T-helper 17 cell (primary cell): ENCODE data around the gene ROGDI. TPM values are rescaled to one million over a fixed set of nuclear protein-coding genes. Genes with fewer than 3 reads are reported as not detected.

Experiments used
- ATAC-seq: fragments of 150-1000 bp; cut with Tn5 transposase; 2 replicates; pipeline ENCODE4 v1.10.0; 2021; ENCODE audit warnings: mild to moderate bottlenecking, moderate library complexity
- DNase-seq, 3 donors: peaks; one replicate each; pipeline versions ENCODE4 v3.0.0 to v3.0.0-alpha.2; 2020 to 2021
- H3K9me3 ChIP-seq: one replicate; pipeline ENCODE4 v1.7.0; 2013; ENCODE audit warnings: low read length, mild to moderate bottlenecking; ENCODE audit not compliant: control insufficient read depth, poor library complexity, severe bottlenecking
- H3K27ac Mint-ChIP-seq: one replicate; pipeline ENCODE4 v1.8.0; 2022; ENCODE audit warnings: mild to moderate bottlenecking, moderate library complexity, mixed read lengths
- H3K27me3 Mint-ChIP-seq: one replicate; pipeline ENCODE4 v1.8.0; 2022; ENCODE audit warnings: mixed read lengths
- H3K36me3 Mint-ChIP-seq: one replicate; pipeline ENCODE4 v1.8.0; 2022; ENCODE audit warnings: low read depth, mixed read lengths
- H3K4me1 Mint-ChIP-seq: one replicate; pipeline ENCODE4 v1.8.0; 2022; ENCODE audit warnings: mild to moderate bottlenecking, mixed read lengths
- H3K4me3 Mint-ChIP-seq: one replicate; pipeline ENCODE4 v1.8.0; 2022; ENCODE audit warnings: mild to moderate bottlenecking, moderate library complexity, mixed read lengths
- total RNA-seq, 4 donors: library from RNA in 2 of 4; stranded (reverse) in 2 of 4; gene quantifications; one replicate each; pipeline ENCODE4 v1.2.3 and lab custom pipeline; 2022 to 2026

Gene ROGDI
- total RNA-seq, 2 donors from 2014 or later: 15.0 to 21.2 TPM

DNA sequence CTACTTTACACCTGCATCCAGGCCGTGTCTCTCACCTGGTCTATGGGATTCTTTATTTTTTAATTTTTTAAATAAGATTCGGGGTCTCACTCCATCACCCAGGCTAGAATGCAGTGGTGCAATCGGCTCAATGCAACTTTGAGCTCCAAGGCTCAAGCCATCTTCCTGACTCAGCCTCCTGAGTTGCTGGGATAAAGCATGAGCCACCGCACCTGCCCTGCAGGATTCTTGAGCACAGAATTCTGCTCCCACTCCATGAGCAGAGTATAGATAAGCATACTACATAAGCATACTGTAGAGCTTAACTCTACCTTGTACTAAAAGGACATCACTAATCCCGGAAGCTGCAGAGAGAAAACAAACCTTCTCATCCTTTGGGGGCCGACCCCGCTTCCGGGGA lies 29.2 kb upstream of the ROGDI start:
- Mint-ChIP-seq H3K4me1 (peaks cover 10% of the 10 kb centered on the region), H3K27me3 (no peaks in the 10 kb centered on the region), H3K4me3 (no peak overlapping the region), H3K27ac (peak overlapping the region; percentile 71), H3K36me3 (peaks cover 9% of the 10 kb centered on the region)
- no peak for ATAC-seq
- DNase-seq: no peak
- no peaks in the 10 kb centered on the region for H3K9me3 ChIP-seq

DNA sequence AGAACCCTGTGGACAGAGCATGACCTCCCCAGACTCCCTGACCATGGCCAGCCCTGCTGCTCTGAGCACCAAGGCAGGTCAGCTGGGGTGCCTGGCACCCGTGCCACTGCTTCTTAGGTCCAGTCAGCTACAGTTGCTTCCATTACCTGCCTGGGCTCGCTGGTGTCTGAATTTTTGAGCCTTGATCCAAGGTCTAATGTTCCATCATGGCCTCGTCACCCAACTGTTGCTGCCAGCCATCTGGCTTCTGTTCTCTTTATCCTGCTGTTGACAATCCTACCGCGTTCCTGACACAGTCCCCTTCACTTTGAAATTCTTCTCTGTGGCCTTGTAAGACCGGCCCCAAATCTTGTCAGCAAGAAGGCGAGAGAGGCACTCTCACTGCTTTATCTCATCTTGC lies 28.0 kb upstream of the ROGDI start:
- Mint-ChIP-seq H3K27ac (peak overlapping the region; percentile 71), H3K27me3 (no peaks in the 10 kb centered on the region), H3K4me1 (peaks cover 8% of the 10 kb centered on the region), H3K4me3 (no peak overlapping the region), H3K36me3 (peaks cover 9% of the 10 kb centered on the region)
- H3K9me3 ChIP-seq: no peaks in the 10 kb centered on the region
- ATAC-seq (no peak), DNase-seq (no peak)

DNA sequence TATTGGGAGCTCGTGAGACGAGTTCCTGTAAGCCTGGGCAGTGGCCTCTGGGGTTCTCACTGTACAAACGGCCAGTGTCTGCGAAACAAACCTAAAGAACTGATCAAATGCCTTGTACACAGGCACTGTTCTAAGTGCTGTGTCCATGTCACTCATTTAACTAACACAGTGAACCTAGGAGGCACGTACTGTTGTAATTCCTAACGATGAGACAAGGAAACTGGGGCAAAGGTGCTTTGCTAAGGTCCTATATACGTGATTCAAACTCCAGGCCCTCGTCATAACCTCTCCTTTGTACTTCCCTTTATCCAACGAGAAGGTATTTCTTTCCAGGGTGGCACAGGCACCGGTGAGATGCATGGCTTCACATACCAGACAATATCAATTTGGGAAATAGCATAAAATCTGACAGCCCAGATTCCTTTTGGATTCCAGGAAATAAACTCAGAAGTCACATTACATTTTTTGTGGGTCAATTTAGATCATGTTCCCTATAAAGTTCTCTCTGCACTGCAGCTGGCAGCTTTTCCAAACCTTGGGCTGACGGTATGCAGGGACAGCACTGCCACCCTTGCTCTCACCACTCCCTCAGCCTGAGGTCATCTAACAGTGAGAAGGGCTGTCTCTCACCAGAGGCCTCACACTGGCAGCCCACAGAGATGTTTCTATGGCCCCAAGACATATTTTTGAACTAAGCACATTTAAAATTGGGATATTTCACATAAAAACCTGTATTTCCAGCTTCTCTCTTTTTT lies 26.3 kb upstream of the ROGDI start:
- Mint-ChIP-seq H3K27me3 (no peaks in the 10 kb centered on the region), H3K4me3 (no peak overlapping the region), H3K4me1 (peaks cover 15% of the 10 kb centered on the region), H3K27ac (no peak overlapping the region), H3K36me3 (peaks cover 15% of the 10 kb centered on the region)
- no peak for ATAC-seq
- H3K9me3 ChIP-seq: no peaks in the 10 kb centered on the region
- no peak for DNase-seq

DNA sequence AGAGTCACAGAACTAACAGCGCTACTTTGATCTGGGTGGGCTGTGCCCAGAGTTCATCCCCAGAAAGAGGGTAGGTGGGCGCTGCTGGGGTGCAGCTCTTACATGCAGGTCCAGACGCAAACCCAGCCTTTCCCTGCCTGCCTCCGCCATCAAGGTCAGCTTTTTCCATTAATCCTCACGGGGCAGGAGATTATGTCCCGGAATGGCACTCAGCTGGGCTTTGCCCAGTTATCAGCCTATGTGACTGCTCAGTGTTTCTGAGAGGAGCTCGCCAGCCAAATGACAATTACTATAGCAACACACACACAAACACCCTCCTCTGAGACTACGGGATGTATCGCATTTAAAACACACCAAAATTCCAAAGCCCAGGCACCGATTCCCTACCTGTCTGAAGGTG lies 24.5 kb upstream of the ROGDI start:
- H3K4me1 Mint-ChIP-seq: peaks cover 15% of the 10 kb centered on the region
- DNase-seq (no peak), ATAC-seq (no peak)
- H3K27ac Mint-ChIP-seq: no peak overlapping the region
- no peaks in the 10 kb centered on the region for H3K27me3 Mint-ChIP-seq
- H3K36me3 Mint-ChIP-seq: peaks cover 15% of the 10 kb centered on the region
- H3K4me3 Mint-ChIP-seq: no peak overlapping the region
- H3K9me3 ChIP-seq: no peaks in the 10 kb centered on the region

DNA sequence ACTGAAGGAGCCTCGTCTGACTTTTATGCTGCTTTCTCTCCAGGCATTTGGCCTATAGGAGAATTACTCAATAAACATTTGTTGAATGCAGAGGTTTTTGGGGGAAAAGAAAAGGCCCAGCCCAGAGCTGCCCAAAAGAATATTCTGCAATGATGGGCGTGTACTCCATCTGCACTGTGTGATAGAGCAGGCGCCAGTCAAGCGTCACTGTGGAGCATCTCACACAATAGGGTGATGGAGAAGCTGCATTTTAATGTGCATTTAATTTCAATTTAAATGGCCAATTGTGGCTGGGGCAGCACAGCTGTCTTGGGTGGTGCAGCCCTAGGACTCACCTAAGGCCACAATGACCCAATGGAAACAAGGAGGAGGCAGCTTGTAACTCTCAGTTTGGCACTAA lies 24.1 kb upstream of the ROGDI start:
- Mint-ChIP-seq H3K4me1 (peaks cover 15% of the 10 kb centered on the region), H3K27ac (no peak overlapping the region)

DNA sequence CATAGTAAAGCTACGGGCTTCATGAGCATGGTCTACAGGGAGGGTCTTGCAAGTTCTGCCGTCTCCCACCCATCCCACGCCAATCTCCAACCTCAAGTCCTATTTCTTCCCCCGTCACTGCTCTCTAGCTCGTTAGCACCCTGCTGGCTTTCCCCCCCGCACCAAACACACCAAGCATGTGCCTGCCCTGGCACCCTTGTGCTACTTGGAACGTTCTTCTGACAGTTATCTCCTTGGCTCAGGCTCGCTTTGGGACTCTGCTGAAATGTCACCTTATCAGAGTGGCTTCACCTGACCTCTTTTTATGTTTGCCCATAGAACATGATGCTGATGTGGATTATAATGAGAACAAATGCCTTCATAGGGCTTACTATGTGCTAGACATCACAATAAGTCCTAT lies 22.8 kb upstream of the ROGDI start:
- no peak overlapping the region for H3K4me3 Mint-ChIP-seq
- ATAC-seq: no peak

More for the DNA sequence above, 24.1 kb upstream of the ROGDI start:
- no peak overlapping the region for H3K4me3 Mint-ChIP-seq
- H3K36me3 Mint-ChIP-seq: peaks cover 15% of the 10 kb centered on the region
- no peaks in the 10 kb centered on the region for H3K9me3 ChIP-seq
- H3K27me3 Mint-ChIP-seq: no peaks in the 10 kb centered on the region
- no peak for ATAC-seq
- DNase-seq: no peak

DNA sequence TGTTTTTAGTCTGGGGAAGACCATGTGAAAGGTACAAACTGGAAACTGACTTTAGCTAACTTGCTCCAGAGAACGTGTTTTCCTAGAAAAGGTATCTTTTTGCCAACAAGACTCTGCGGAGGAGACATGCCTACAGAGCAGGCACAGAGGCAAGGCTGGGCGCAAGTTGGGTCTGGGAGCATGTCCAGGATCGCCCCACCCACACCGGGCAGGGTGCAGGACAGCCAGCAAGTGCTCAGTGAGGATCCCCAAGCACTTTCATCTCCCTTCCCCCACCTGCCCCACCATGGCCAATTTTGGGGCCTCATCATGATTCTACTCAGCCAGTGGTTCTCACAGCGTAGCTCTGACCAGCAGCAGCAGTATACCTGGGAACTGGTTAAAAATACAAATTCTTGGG lies 18.2 kb upstream of the ROGDI start:
- ATAC-seq (no peak), DNase-seq (no peak)
- Mint-ChIP-seq H3K36me3 (peaks cover 16% of the 10 kb centered on the region), H3K27me3 (no peaks in the 10 kb centered on the region), H3K27ac (no peak overlapping the region), H3K4me3 (no peak overlapping the region), H3K4me1 (peaks cover 11% of the 10 kb centered on the region)
- no peaks in the 10 kb centered on the region for H3K9me3 ChIP-seq

More for the DNA sequence above, 22.8 kb upstream of the ROGDI start:
- DNase-seq: no peak
- peaks cover 8% of the 10 kb centered on the region for H3K4me1 Mint-ChIP-seq
- H3K9me3 ChIP-seq: no peaks in the 10 kb centered on the region
- H3K36me3 Mint-ChIP-seq: peaks cover 6% of the 10 kb centered on the region
- H3K27ac Mint-ChIP-seq: peak overlapping the region; percentile 63
- H3K27me3 Mint-ChIP-seq: no peaks in the 10 kb centered on the region

DNA sequence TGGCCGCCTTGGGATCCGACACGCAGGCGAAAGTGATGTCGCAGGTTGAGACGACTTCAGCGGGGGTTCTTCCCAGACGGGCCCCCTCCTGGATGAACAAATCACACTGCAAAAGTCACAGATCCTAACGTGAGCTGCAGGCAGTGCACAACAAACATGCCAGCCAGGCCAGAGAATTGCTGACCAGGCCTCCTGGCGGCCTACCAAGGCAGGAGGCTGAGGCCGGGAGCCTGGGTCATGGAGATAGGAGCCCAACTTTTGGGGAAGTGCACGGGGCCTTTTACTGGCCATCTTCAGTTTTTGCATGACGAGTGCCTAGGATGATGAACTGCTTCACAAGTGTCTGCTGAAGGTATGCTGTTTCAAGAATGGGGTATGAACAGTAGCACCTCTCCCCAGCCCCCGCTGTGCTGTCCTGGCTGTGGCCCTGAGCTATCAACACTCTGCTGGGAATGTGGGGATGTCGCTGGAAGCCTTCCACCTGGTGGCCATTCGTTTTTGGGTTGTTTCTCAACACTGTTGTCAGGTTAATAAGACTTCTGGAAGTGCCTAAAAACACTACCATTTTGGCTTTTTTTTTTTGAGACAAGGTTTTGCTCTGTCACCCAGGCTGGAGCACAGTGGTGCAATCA lies 12.2 kb upstream of the ROGDI start:
- ATAC-seq: no peak
- Mint-ChIP-seq H3K4me1 (peaks cover 3% of the 10 kb centered on the region), H3K36me3 (peaks cover 12% of the 10 kb centered on the region), H3K27me3 (no peaks in the 10 kb centered on the region), H3K4me3 (no peak overlapping the region), H3K27ac (no peak overlapping the region)
- no peak for DNase-seq
- H3K9me3 ChIP-seq: no peaks in the 10 kb centered on the region

DNA sequence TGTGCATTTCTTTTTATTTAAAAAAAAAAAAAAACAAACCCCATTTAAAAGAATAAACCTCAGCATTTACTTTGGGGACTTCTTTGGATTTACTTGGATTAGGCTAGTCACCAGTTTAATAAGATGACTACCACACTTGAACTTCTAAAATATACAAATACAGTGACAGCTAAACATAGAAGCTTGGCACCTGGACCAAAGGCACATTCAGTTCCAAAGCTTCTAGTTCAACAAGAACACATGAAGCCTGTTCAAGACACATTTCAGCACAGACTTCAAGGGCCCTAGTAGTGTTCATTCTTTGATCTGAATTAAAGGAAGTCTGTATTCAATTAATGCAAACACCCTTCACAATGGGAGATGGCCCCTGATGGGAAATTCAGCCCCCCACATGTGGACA lies 11.6 kb upstream of the ROGDI start:
- H3K4me1 Mint-ChIP-seq: peaks cover 3% of the 10 kb centered on the region
- DNase-seq: no peak
- H3K36me3 Mint-ChIP-seq: peaks cover 12% of the 10 kb centered on the region
- ATAC-seq: no peak
- H3K4me3 Mint-ChIP-seq: no peak overlapping the region
- H3K27ac Mint-ChIP-seq: peak overlapping the region; percentile 11
- H3K27me3 Mint-ChIP-seq: no peaks in the 10 kb centered on the region
- H3K9me3 ChIP-seq: no peaks in the 10 kb centered on the region

DNA sequence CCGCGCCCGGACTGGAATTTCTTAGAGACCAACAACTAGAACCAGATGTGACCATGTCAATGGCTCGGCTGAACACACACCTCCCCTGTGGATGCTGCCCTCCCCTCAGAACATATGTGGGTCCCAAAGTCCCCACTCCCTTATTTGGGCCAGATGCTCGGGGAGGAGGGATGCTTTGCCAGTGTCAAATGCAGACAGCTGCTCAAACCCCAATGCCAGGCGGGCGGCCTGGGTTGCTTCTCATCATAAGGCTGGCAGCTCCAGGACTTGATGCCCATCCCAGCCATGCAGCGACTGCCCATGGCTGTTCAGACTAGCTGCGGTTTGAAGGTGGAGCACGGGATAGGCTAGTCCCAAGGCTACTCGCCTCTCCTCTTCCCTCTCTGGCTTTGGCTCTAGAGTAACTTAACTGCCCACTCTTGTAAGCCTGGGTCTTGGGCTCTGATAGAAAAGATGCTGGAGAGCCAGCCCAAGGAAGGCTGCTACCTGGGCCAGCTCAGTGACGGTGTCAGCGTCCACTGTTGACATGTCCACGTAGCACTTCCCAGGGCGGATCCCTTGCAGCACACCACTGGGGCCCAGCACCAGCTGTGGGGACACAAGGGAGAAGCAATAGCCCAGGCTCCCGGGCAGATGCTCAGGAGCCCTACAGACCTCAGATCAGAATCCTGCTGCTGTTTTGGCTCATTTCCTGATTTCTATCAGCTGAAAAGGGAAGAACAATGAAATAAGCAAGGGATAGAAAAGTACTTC lies 11.0 kb upstream of the ROGDI start:
- H3K4me1 Mint-ChIP-seq: no peaks in the 10 kb centered on the region
- no peaks in the 10 kb centered on the region for H3K9me3 ChIP-seq
- peaks cover 7% of the 10 kb centered on the region for H3K36me3 Mint-ChIP-seq
- DNase-seq (no peak), ATAC-seq (no peak)
- H3K27me3 Mint-ChIP-seq: no peaks in the 10 kb centered on the region
- peak overlapping the region; percentile 11 for H3K27ac Mint-ChIP-seq
- H3K4me3 Mint-ChIP-seq: no peak overlapping the region

DNA sequence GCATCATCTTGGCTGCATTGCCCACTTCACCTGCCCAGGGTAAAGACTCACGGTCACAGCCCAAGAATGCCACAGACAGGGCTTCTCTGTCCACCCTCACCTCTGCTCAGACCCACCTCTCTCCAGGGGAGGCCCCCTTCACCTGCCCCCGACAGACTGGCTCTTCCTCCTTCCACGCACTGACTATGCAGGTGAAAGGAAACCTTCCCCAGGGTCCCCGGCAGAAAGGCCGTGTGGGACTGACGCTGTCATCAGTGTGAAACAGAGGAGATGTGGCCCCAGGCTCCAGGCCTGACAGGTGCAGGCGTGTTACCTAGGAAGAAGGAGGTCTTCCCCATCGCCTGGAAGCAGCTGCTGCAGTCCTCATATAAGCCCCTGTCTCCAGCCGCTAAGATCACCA lies 9.3 kb upstream of the ROGDI start:
- H3K4me1 Mint-ChIP-seq: no peaks in the 10 kb centered on the region
- H3K27me3 Mint-ChIP-seq: no peaks in the 10 kb centered on the region
- no peak overlapping the region for H3K4me3 Mint-ChIP-seq
- H3K9me3 ChIP-seq: no peaks in the 10 kb centered on the region
- DNase-seq (no peak), ATAC-seq (no peak)
- no peak overlapping the region for H3K27ac Mint-ChIP-seq
- H3K36me3 Mint-ChIP-seq: peaks cover 4% of the 10 kb centered on the region

DNA sequence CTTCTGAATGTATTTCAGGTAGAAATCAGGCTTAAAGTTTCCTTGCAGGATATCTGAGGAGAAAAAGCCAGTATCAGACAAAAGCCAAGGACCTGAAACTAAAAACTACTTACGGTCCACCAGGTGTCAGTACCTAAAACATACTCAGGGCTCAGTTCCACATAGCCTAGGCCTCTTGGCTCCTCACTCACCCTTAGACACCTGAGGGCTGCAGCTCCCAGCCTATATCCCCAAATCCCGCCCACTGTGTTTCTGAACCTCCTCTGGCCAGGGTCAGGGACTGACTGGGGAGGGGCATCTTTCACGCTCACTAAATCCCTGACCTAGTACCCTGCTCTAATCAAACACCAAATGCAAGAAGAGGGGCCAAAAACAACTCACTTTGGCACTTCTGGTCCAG lies 8.8 kb upstream of the ROGDI start:
- H3K27me3 Mint-ChIP-seq: no peaks in the 10 kb centered on the region
- peaks cover 4% of the 10 kb centered on the region for H3K36me3 Mint-ChIP-seq
- H3K9me3 ChIP-seq: no peaks in the 10 kb centered on the region
- DNase-seq: no peak
- no peak overlapping the region for H3K4me3 Mint-ChIP-seq
- no peak for ATAC-seq
- H3K27ac Mint-ChIP-seq: no peak overlapping the region
- no peaks in the 10 kb centered on the region for H3K4me1 Mint-ChIP-seq

DNA sequence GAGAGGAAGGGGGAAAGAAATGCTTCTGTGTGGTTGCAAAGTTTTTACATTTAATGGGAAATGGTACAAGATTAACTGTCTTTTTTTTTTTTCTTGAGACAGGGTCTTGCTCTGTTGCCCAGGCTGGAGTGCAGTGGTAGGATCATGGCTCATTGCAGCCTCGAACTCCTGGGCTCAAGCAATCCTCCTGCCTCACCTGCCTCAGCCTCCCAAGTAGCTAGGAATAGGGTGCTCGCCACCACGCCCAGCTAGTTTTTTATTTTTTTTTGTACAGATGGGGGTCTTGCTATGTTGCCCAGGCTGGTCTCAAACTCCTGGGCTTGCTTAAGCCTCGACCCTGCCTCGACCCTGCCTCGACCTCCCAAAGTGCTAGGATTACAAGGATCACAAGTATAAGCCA lies 3.8 kb upstream of the ROGDI start:
- no peaks in the 10 kb centered on the region for H3K9me3 ChIP-seq
- Mint-ChIP-seq H3K36me3 (no peaks in the 10 kb centered on the region), H3K4me1 (peaks cover 6% of the 10 kb centered on the region), H3K27ac (no peak overlapping the region), H3K27me3 (no peaks in the 10 kb centered on the region), H3K4me3 (no peak overlapping the region)
- ATAC-seq: no peak
- no peak for DNase-seq
